Activated naive CD4-positive, alpha-beta T cell treated with anti-CD3 and anti-CD28 coated beads, Interleukin-2, amount 50 U/mL, for 16 hours (primary cell): ENCODE results near the gene SPO11.
"Not testable (repeated sequence)": the region's sequence is repeated elsewhere in the genome, so short reads cannot be mapped to it uniquely, and the experiment has no call there.

Experiments used
- DNase-seq: peaks from one replicate; pipeline ENCODE4 v3.0.0-alpha.2; 2020

SPO11 gene

DNA sequence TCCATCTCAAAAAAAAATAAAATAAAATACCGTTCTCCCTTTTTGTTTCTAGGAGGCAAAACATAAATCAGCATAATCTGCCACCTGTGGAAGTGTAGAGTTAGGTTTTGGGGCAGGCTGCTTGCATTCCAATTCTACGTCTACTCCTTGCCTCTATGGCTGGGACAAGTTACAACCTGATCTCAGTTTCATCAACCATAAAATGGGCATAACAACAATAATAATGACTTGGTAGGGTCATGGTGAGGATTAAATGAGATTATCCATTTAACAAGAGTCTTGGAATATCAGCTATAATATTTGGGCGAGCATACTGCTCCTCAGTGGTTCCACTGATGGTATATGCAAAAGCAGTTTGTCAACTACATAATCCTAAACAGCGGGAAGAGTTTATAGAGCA is 17.8 kb downstream of the SPO11 start:
- DNase-seq: no peak

DNA sequence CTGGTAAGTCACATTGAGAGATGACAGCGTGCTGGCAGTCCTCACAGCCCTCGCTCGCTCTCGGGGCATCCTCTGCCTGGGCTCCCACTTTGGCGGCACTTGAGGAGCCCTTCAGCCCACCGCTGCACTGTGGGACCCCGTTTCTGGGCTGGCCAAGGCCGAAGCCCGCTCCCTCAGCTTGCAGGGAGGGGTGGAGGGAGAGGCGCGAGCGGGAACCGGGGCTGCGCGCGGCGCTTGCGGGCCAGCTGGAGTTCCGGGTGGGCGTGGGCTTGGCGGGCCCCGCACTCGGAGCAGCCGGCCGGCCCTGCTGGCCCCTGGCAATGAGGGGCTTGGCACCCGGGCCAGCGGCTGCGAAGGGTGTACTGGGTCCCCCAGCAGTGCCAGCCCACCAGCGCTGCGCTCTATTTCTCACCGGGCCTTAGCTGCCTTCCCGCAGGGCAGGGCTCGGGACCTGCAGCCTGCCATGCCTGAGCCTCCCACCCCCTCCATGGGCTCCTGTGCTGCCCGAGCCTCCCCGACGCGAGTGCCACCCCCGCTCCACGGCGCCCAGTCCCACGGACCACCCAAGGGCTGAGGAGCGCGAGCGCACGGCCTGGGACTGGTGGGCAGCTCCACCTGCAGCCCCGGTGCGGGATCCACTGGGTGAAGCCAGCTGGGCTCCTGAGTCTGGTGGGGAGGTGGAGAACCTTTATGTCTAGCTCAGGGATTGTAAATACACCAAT is 18.8 kb downstream of the SPO11 start:
- DNase-seq: not testable (repeated sequence)

GRCh38 chr20:57348922-57349574 is 19.4 kb downstream of the SPO11 start:
- not testable (repeated sequence) for DNase-seq

- no peak for DNase-seq
These were observed 20.6 kb downstream of the SPO11 start for GRCh38 chr20:57350081-57350710.

GRCh38 chr20:57350726-57351041 is 21.1 kb downstream of the SPO11 start:
- DNase-seq: not testable (repeated sequence)

DNA sequence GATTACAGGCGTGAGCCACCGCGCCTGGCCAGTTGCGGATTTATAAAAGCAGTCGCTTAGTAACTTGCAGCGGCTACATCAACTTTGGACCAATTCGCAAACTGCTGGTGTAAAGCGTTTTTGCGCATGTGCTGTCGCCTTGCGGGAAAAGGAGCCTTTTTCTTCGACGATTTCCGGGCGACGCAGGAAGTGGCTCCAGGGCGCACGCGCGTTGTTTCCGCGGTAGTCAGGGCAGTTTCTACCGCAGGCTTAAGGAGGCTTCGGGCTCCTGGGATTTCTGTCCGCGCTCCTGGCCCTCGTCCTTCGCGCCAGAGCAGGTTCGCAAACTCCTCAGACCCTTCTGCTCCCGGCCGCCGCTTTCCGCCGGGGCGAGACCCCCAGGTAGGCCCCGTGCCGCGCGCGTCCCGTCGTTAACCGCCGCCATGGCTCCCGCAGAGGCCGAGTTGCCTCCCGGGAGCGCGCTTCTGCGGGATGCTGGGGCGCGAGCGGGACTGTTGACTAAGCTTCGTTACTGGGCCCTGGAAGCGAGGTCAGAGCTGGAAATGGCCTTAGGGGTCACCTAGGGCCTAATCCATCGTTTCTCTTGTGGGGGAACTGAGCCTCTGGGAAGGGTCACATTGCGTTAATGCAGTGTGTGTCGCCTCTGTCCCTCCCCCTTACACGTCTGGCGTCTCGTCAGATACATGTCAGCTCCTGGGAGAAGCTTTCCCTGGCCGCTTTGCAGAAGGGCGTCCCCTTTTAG is 21.6 kb downstream of the SPO11 start, which contains the start of gene RAE1:
Gene RAE1 (plus strand): TSS at position 214 of the 742 bp plus-strand sequence. CDS start 2,784 bp downstream, outside the sequence.
- peak; percentile 92 for DNase-seq

- no peak for DNase-seq
These were observed 22.7 kb downstream of the SPO11 start for GRCh38 chr20:57352305-57352704.

GRCh38 chr20:57353351-57353750 is 23.7 kb downstream of the SPO11 start:
- DNase-seq: no peak

DNA sequence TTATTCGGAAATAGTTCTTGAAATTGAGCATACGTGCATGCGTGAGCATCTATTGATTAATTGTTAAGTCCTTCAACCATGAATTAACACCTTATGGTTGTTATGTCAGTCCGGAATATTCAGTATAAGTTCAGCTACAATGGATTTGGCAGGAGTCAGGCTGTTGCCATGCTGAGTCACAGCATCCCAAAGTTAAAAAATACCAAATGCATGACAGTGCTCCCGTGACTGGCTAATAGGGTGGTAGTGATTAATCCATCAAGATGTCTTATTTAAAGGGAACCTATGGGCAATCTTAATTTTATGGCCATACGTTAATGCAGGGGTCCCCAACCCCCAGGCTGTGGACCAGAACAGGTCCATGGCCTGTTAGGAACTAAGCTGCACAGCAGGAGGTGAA is 31.9 kb downstream of the SPO11 start:
- DNase-seq: no peak

DNA sequence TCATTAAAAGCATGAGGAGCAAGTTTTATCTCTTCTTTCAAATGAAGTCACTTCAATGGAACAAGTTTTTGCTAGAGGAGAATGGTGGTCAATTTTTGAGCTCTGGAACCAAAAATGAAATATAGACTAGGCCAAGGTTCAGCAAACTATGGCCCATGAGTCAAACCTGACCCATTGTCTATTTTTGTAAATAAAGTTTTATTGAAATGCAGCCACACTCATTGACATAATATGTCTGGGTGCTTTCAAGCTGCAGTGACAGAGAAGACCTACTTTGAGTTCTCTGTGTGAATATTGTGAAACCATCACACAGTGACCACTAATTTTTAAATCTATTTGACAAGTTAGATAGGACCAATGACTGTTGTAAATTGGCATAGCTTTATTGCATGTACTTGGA is 34.8 kb downstream of the SPO11 start:
- DNase-seq: no peak

GRCh38 chr20:57369596-57369995 is 40.0 kb downstream of the SPO11 start:
- no peak for DNase-seq

DNA sequence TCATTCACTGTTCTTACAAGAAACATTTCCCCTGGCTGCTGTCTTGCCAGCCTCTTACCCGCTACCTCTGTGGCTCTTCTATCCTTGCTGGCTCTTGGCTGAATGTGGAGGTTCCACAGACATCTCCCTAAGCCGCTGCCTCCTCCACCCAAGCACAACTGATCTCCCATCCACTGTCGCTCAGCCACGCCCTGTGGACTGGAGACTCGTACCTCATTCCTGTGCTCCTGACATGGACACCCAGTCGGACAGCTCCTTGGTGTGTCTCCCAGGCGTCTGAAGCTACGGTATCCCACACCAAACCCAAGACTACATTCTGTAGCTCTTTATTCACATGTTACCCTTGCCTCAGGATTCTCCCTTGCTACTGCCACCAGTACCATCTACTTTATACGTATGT is 40.7 kb downstream of the SPO11 start:
- no peak for DNase-seq

- no peak for DNase-seq
These were observed 41.8 kb downstream of the SPO11 start for GRCh38 chr20:57371363-57371762.

- no peak for DNase-seq
These were observed 42.6 kb downstream of the SPO11 start for GRCh38 chr20:57372157-57372556.

GRCh38 chr20:57372581-57373350 is 43.2 kb downstream of the SPO11 start:
- DNase-seq: no peak

DNA sequence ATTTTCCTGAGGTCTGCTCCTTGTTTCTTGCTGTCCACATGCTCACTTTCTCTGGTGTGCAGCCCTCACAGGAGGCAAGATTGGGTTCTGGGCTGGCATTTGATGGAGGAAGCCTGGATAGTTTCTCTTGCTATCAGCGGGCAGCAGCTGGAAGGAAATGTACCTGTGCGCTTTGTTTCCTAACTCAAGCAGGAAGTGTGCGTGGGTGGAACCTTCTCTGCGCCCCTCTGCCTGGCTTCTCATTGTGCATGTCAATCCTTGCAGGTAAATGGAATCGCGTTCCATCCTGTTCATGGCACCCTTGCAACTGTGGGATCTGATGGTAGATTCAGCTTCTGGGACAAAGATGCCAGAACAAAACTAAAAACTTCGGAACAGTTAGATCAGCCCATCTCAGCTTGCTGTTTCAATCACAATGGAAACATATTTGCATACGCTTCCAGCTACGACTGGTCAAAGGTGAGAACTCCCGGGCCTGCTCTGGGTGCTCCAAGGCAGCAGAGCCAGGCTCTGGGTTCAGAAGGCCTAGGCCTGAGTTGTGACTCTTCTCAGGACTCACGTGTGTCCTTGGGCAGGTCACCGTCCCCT is 44.8 kb downstream of the SPO11 start:
- no peak for DNase-seq

GRCh38 chr20:57374931-57375651 is 45.5 kb downstream of the SPO11 start:
- no peak for DNase-seq

DNA sequence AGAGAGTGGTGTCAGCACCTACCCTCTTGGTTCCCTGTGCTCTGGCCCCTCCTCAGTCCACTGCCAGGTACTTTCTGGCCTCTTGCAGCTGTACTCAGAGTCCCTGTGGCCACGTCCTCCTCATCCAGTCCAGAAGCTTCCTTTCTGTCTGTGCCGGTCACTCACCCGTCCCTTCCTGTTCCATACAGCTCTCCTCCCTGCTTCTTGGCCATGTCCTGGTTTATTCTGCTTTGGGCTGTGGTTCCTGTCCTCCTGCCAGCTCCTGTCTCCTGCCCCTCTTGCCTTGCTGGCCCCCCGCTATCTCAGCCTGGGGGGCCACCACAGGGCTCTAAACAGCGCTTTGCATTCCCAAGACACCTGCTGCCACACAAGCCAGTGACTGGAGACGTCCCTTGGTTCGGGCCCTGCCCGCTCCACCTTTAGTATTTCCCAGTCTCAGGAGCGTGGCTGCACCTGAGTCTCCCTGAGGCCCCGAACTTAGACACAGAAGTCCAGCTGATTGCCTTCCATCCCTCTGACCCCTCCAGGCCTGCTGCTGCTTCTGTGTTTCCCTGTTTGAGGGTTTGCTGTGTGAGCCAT is 46.1 kb downstream of the SPO11 start:
- no peak for DNase-seq

DNA sequence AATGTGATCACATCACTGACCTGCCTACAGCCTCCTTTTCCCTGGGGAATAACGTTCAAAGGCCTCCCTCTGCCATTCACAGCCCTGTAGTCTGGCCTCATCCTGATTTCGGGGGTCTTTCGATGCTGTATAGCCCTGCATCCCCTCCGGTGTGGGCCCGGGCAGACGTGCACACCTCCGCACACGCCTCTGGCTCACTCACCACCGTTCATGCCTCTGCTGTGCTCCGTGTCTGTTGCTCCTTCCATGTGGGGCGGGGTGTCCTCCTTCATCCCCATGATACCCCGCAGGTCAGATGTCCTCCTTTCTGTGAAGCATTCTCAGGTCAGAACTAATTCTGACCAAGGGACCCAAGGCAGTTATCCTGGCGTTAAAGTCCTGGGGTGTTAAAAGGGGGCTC is 47.7 kb downstream of the SPO11 start:
- DNase-seq: no peak

GRCh38 chr20:57378107-57378506 is 48.5 kb downstream of the SPO11 start:
- no peak for DNase-seq

DNA sequence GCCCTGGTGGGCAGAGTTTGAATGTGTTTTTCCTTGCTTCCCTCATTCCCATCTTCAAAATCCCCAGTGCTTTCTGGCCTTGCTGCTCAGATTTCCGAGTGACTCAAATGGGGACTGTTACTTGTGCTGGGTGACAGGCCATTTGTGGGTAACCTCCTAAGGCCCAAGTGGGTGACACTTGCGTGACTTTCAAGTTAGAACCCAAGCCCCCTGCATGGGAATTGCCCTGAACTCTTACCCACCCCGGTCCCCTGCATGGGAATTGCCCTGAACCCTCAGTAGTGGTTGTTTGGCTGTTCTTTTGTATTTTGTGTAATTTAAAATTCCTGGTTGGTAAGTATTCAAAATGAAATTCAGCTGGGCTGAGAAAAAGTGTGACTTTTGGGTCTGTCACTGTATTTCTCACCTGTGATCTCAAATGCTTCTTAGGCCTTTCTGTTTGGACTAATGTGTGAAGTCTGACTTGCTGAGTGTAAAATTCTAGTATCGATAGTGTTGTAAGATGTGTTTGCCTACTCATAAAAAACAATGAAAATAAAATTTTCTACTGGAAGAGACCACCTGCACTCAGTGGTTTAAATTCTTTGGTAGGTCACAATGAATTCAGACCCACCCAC is 49.2 kb downstream of the SPO11 start:
- no peak for DNase-seq
